NOMO-1 (cell line): ENCODE data around the gene FILIP1L.
A peak's percentile ranks its signal among the peaks of the same experiment; 100 is the strongest.

Source experiments
- DNase-seq, 2 experiments: peaks; one replicate each; lab custom pipeline; 2025; ENCODE audit not compliant: unreplicated experiment in 2 of 2; lab: John Stamatoyannopoulos, UW

Gene FILIP1L

DNA sequence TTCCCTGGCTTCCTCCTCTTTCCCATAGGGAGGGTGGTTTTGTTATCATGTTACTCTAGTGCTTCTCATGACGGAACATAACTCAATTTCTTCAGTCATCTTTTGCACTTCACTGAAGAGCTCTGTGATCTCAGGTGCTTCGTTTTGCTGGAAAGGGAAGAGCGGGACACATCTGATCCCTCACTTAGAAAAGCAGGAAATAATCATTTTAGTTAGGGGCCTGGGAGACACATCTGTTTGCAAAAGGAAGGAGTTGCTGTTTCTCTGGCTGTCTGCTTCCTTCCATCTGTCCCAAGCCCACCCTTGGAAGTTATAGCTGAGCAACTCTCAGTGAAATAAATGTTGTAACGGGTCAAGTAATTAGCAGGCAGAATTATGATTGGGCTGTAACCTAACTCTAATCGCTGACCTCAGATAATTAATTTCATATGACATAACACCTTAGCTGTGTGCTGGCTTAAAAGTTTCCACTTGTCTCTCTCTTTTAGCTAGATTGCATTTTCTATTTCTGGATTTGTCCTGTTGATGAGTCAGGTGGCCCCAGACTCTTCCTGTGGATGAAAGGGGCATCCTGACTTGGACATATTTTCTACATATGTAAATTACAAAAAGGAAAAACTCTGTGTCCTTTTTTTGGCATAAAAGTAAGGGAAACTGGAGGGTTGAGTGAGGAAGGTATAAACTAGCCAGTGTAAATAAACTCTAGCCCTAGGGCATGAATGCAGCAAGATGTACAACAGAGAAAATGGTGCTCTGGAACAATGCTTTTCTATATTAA lies 11.0 kb upstream of the FILIP1L start:
- no peak for DNase-seq

DNA sequence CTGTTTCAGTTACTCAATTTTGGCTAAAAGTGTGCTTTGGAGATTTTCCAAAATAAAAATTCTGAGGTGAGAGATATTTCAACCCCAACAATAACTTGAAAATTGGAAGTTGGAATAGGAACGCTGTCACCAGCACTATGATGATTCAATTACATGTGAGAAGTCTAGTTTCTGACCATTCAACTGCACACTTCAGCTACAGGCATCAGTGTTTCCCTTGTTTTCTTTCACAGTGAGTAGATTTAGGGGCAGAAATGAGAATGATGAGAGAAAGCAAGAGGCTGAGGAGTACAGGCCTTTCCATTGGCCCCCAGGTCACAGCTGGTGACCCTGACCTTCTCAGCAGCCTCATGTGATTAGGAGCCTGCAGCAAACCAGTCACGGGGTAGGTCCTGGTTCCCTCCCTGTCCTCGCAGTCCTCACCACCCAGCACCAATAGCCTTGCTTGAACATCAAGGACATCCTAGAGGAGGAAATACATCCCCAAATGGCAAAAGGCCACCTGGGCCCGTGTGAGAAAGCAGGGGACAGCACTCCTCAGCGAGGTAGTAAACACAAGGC lies 10.0 kb upstream of the FILIP1L start:
- no peak for DNase-seq

DNA sequence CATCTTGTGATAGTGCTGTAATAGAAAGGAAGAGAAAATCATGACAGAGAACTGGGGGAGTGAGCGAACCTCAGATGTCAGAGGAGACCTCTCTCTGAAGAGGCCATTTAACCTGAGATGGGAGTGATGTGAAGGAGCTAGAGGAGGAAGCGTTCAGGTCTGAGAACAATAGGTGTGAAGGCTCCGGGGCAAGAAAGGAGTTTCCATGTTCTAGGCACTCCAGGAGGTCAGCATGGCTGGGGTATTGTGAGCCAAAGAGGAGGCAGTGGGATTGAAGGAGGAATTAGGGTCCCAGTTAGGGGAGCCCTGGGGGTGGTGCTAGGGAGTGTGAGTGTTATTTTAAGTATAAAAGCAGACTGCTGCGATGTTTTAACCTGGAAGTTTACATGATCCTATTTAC lies 8.8 kb upstream of the FILIP1L start:
- DNase-seq: no peak

- no peak for DNase-seq
Observed at GRCh38 chr3:100122321-100122720, 8.0 kb upstream of the FILIP1L start.

DNA sequence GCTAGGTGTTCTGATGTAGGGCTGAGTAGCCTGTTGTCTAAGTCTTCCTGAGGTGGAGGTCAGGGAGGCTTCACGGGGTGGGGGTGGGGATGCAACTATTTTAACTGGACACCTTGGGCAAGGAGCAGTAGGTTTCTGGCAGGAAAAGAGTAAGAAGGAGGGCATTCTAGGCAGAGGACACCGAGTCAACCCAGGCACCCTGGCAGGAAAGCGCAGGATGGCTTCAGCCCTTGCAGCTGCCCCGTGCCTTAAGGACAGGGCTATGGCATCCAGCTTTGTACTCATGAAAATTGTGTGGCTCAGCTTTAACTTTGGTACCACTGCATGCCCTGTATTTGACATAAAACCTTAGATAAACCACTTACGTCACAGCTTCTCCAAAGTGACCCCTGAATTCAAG lies 6.4 kb upstream of the FILIP1L start:
- no peak for DNase-seq

- no peak for DNase-seq
Observed at GRCh38 chr3:100120012-100120411, 5.7 kb upstream of the FILIP1L start.

GRCh38 chr3:100117093-100117492 lies 2.8 kb upstream of the FILIP1L start:
- DNase-seq: peak; percentile 8 to 33

- peak; percentile 89 to 97 for DNase-seq
Observed at GRCh38 chr3:100113723-100114412, 433 bp downstream of the FILIP1L start.

- DNase-seq: no peak
Observed at GRCh38 chr3:100111728-100112127, 2.6 kb downstream of the FILIP1L start.

GRCh38 chr3:100110162-100110561 lies 4.1 kb downstream of the FILIP1L start:
- no peak for DNase-seq

DNA sequence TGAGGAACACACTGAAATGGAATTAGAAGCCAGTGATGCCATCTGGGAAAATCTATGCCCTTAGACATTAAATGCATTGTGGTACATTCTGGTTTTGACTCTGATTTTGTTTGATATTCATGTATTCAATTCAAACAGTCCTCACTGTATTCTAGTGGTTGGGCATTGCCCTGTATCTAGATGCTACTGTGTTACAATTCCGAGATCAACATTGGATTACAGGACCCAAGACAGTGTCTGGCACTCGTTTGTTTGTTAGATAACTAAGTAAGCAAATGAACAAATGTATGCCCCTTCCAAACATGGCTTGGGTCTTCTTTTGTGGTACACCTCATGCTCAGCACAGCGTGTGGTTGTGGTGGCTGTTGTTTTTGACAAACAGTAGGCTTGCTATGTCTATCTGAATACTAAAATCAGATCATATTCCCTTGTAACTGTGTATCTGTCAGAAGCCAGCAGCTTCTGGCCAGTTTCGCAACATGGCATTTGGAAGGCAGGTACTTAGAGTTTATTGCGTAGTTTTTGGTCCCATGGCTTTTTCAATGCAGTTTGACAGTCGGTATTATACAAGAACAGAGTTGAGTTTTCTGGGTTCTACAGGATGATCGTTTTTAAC lies 5.7 kb downstream of the FILIP1L start:
- DNase-seq: peak; percentile 5 to 9

DNA sequence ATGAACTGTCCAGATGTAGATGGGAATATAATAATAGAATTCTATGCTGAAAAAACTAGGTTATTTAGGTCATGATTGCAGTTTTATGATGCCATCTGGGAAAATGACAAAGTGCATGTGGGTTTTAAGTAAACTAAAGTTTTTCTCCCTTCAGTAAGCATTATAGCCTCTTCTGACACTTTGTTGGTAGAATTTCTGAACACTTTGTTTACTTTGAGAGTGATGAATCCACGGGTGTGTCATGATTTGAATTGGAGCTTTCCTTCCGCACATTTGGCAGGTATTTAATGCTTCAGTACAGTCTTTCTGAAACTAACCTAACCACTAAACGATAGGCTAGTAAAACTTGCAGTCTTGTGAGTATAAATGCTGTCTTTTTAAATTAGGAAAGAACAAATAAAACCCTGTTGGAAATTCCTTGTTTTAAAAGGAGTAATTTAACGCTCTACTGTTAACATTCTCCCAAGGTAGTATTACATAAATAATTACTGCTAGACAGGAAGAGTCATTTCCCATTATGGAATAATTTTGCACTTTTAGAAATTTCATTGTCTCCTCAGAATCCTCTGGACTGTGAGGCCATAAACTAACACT lies 7.0 kb downstream of the FILIP1L start:
- no peak for DNase-seq

GRCh38 chr3:100106531-100107141 lies 7.7 kb downstream of the FILIP1L start:
- no peak for DNase-seq

DNA sequence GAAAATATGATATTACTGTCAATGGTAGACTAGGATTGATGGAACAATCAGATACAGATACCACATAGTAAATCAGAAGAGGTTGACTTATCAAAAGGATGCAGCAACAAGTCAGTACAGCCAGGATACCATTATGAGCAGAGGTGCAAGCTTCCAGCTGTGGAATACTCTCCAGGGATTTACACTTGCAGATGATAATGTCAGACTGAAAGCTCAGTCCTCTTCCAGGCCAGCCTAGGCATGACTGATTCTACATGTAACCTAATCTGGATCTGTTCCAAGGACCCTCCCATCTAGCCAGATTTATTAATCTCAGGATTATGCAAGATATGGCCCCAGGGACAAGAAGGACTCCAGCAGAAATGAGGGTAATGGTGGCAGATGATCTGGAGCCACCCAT lies 8.2 kb downstream of the FILIP1L start:
- no peak for DNase-seq

DNA sequence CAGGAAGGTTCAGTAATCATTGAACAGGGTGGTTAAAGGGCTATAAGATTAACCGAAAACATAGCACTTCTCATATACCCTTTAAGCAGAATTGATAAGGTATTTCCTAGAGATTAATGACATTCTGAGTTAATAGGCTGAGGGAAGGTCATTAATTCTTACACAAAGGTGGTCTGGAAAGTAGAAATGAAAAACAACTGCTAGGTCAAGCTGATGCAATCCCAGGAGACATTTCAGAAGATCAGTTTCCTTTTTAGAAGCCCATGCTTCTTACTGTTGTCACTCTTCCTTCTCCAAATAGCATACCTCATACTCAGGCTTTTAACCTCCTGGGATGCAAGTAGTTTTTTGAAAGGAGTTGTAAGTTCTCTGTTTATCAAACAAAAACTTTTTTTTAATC lies 8.8 kb downstream of the FILIP1L start:
- peak in 1 of 2 experiments; percentile 7 for DNase-seq

- DNase-seq: no peak
Observed at GRCh38 chr3:100104817-100105413, 9.4 kb downstream of the FILIP1L start.

DNA sequence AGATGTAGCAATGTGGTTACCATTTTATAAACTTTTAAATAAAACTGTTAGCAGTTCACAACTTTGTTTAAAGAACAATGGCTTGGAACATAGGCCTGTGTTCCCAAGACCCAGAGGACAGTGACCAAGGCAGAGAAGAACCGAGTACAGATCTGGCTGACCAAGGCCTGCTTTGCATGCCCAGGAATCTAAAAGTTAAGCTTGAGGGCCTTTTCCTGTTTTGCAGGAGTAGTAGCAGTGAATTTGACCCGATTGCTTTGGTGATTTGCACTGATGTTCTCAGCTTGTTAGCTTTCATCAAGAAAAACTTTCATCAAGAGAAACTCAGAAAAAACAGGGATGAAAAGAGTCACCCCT lies 9.9 kb downstream of the FILIP1L start:
- no peak for DNase-seq

DNA sequence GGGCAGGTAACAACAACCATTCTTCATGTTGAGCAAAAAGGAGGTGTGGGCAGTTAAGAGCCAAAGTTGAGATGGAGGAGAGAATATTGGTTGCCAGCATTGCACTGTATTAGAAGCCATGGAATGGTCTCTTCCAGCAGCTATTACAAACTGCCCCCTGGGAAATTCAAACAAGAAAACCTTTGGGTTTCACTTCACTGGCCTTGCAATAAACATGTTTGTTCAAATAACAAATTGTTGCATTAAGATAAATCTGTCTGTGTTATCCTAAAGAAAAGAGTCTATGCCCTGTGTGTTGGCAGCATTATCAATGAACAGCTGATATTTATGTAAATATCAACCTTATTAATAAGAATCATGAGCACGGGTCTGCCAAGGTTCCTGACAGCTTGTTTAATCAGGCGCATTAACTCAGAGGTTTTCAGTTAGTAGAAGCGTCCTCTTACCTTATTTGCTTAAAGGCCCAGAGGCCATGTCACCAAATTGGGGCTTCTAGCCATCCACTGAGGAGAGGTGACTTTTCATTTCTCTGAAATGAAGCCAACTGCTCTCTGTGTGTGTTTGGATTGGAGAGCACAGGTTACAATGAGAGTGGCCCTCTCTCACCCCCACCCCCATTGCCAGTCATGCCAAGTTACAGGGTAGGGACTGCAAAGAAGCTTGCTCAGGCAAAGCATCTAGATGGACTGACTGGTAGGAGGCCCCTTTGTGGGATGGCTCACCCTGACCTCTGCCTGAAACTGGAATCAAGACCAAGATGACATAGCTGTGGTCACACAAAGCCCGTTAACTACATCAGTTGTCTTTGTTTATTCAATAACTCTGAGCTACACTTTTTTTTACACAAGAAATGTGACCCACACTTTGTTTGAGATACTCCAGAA lies 10.5 kb downstream of the FILIP1L start:
- no peak for DNase-seq

- DNase-seq: no peak
Observed at GRCh38 chr3:100102757-100103156, 11.5 kb downstream of the FILIP1L start.
